Measurements from ENCODE around the gene PARN.

- TF ChIP-seq CTCF (IDR thresholded peaks at IDR 0.05) (no peak), POLR2A (IDR thresholded peaks at IDR 0.05) (no peak)
Observed at GRCh38 chr16:14447783-14448182, 182.3 kb downstream of the PARN start.

Data from prostate gland (tissue), 2 donors.